TTC549 (cell line): ENCODE data around the gene EWSR1.
"Not testable (repeated sequence)": the region's sequence is repeated elsewhere in the genome, so short reads cannot be mapped to it uniquely, and the experiment has no call there.

Source experiments
- FAIRE-seq: peaks from 2 replicates; lab custom pipeline; 2012; peaks lifted over from hg19 to GRCh38; lab: Jason Lieb, UNC

EWSR1 gene

DNA sequence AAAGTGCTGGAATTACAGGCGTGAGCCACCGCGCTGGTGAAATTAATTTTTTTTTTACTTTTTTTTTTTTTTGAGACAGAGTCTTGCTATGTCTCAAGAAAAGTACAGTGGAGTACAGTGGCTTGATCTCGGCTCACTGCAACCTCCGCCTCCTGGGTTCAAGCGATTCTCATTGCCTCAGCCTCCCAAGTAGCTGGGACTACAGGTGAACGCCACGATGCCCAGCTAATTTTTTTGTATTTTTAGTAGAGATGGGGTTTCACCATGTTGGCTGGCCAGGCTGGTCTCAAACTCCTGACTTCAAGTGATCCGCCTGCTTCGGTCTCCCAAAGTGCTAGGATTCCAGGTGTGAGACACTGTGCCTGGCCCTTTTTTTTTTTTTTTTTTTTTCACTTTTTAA, 20.2 kb upstream of the EWSR1 start:
- FAIRE-seq: not testable (repeated sequence)

GRCh38 chr22:29251265-29251664, 16.8 kb upstream of the EWSR1 start:
- FAIRE-seq: no peak

GRCh38 chr22:29251981-29252911, 15.8 kb upstream of the EWSR1 start:
- FAIRE-seq: no peak

- no peak for FAIRE-seq
These were observed 14.3 kb upstream of the EWSR1 start for GRCh38 chr22:29253561-29254285.

DNA sequence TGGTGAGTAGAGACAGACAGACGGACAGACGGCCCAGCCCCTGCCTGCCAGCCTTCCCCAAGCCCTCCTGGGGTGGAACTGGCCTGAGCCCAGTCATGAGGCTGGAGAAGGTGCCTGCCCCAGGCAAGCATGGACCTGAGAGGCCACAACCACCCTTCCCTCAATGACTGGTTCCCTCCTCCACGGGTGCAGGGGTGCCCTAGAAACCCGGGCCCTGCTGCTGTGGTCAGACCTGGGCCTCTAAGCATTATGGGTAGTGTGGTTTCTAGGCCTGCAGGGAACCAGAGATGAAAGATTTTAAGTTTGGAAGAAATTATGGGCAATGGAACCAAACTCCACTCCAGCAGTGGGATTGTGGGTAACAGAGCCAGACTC, 13.8 kb upstream of the EWSR1 start:
- no peak for FAIRE-seq

- FAIRE-seq: no peak
These were observed 12.9 kb upstream of the EWSR1 start for GRCh38 chr22:29255064-29255621.

DNA sequence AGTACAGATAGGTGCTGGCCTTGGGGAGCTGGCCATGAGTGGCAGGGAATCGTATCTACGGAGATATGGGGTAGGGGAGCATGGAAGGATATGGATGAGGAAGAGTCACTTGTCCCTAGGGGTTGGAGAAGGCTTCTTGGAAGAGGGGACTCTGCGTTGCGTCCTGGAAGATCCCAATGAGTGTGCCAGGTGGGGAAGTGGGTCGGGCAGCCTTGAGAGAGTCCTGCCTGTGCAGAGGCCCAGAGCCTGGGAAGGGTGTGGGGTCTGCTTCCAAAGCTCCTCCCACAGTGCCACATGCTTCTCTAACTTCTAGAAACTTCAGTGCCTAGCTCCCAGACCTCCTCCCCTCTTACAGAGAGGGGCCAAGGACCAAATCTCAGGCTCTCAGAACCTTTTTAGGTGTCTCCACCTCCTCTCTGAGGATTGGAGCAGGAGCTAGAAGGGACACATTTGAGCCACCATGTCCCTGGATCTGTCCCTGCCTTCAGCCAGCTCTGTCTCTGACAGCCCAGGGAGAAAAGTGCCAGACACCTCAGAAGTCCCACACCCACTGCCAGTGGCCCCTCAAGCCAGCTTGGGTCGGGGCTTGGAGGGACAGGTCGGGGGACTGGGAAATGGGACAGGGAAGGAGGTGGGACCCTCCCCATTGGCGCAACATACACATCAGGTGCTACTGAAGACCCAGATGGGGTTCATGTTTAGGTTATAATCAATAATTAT, 11.3 kb upstream of the EWSR1 start:
- FAIRE-seq: no peak

GRCh38 chr22:29257751-29258181, 10.3 kb upstream of the EWSR1 start:
- FAIRE-seq: no peak

GRCh38 chr22:29258407-29259252, 9.4 kb upstream of the EWSR1 start:
- no peak for FAIRE-seq

GRCh38 chr22:29259253-29259899, 8.7 kb upstream of the EWSR1 start:
- no peak for FAIRE-seq

- no peak for FAIRE-seq
These were observed 8.0 kb upstream of the EWSR1 start for GRCh38 chr22:29260031-29260560.

DNA sequence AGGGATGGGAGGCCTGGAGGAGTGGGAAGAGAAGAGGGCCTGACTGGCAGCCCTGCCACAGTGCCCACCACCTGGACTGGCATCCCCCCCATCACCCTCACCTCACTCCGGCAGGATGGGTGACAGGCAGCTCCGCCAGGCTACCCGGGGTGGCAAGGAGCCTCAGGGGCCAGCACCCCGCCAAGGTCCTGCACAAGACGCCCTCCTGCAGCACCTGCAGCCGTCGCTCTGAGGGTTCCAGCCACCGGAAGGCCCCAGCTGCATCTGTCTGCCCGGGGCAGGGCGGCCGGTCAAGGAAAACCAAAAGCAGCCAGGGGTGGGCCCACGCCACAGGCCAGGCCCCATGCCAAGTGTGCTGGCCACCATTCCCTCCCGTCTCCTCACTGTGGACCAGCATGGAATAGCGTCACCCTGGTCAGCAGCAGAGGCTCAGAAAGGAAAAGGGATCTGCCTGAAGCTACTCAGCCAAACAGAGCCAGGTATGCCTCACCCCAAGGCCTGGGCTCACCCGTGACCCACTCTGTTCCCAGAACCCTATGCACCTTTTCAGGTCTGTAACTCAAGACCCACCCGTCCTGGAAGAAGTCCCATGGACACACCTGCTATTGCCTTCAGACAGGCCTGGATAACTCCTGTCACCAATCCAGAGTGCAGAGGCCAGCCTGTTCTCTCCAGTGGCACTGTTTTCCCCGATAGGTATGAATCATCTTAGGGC, 7.3 kb upstream of the EWSR1 start:
- no peak for FAIRE-seq

DNA sequence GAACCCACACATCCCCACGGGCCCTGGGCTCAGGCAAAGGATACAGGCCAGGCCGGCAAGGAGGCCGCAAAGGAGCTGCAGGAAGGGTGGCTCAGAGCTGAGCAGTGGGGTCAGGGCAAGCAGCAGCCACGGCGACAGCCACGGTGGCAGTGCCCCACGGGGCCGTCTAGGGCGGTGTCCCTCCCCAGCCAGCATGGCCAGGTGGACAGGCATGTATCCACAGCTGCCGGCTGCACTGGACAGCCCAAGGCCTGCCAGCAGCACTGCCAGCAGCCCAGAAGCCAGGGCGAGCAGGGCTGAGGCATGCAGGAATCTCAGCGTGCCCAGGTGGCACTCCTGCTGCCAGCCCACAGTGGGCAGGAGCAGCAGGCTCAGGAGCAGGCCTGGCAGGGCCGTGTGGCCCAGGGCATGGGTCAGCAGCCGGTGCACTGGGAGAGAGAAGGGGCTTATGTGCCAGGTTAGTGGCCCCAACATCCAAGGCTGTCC, 4.2 kb upstream of the EWSR1 start:
- FAIRE-seq: no peak

DNA sequence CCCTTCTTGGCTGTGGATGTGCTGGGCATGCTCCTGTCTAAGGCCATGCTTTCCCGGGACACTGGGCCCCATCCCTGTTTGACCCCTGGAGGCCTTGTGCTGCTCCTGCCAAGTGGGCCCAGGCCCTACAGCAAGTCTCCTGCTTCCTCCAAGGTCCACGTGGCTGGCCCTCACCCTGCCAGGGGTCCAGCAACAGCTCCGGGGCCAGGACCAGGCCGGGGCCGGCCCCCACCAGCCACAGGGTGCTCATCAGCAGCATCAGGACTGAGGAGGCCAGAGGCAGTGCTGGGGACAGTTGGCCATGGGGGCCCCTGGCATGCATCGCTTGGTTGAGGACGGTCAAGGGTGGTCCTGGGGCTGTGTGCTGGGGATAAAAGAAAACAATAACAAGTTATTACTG, 2.8 kb upstream of the EWSR1 start:
- no peak for FAIRE-seq

DNA sequence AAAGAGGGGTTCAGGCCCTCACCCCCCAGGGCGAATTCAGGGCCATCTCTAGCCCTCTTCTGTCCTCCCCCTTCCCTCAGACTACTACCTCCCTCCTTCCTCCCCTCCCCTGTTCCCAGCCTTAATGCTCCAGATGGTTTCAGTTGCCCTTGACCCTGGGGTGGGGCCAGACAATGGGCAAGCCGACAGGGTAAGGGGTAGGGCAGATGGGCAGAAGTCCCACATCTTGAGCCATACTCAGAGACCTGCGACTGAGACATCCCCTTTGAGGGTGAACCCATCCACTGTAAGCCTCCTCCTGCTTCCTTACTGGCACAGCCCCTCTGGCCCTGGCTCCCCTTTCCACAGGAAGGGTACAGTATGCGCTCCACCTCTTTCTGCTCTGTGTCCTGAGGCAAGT, 2.1 kb upstream of the EWSR1 start:
- FAIRE-seq: no peak

DNA sequence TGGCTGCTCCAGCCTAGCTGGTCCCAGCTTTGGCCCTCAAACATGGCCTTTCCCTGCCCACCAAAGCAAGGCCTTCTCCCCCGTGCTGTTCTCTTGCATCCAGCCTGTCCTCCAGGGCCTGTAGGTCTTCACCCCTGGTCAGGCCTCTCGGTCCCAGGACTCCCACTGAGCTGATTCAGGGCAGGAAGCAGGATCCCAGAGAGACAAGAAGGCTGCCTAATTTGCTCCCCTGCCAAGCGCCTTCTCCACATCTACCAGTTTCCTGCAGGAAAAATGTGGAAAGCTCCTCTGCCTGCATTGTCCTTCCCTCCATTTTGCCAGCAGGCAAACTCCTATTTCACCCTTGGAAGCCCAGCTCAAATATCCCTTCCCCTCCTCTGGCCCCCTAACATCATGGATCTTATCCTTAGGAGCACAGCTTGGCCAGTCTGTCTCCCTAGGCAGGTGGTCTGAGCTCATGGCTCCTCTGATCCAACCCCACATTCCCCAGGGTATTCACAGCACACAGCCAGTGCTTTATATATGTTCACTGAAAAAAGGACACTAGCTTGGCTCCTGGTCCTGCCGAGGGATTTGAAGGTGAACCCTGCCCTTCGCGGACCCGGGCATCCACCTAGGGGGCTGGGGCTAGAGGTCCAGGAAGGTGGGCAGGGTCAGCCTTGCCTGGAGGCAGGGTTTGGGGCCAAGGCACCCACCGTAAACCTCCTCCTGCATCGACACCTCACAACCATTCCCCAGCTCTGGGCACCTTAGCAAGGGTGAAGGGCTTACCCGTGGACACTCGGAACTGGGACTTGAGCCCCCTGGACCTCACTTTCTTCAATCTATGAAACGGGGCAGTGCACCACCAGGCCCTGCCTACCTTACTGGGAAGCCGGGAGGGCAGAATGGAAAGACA, 1.3 kb upstream of the EWSR1 start:
- FAIRE-seq: no peak

GRCh38 chr22:29267462-29267857, 608 bp upstream of the EWSR1 start:
- FAIRE-seq: no peak

DNA sequence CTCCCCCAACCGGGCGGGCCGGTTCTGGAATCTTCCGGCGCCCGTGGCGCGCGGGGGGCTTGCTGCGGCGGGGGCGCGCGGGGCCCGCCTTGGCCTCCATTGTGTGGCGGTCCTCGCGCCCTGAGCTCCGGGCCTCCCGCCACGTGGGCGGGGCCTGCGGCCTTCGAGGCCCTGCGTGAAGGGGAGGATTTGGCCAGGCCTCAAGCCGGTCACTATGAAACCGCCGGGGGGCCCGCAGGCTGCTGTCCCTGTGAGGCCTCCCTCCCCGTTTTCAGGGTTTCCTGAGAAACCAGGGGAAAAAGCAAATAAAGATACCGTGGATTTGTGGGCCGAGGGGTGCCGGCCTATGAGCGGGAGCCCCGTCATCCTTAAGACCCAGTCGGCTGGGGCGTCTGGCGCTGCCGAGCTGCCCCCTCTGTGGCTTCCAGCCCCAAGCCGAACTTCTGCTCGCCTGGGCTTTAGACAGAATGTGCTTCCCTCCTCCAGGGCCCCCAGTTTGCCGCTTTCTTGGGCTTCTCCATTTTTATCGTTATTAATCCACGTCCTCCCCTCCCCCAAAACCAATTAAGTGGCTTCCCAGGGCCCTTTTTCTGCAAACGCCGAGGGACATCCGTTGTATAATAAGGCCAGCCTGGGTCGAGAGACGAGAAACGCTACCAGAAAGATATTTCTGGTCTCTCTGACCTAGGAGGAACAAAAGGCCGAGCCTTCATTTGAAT, 602 bp downstream of the EWSR1 start:
- no peak for FAIRE-seq
